ENCODE results near the gene SCAMP1. TPM values are rescaled to one million over a fixed set of nuclear protein-coding genes. Genes with fewer than 3 reads are reported as not detected.

SCAMP1 gene
- total and polyA plus RNA-seq, 2 of the 8 experiments (the other 6 are each of a cell fraction or from before 2014, with no cell fraction given): 18.6 to 55.9 TPM

DNA sequence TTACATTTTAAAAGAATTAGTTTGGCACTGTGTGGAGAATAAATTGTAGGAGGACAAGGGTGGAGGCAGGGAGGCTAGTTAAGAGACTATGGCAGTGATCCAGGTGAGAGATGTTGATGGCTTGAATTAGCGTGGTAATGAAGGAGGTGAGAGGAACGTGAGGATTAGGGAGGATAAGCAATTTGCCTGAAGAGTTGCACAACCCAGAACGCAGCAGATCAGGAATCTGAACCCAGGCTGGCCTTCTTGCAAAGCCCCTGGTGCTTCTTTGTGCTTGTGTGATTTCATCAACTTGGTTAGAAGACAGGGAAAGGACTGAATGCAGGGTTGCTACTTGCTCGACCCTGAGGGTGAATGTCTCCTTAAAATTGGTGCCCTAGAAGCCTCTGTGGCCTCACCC is 6.9 kb upstream of the SCAMP1 start:
- Histone ChIP-seq H3K9ac (replicated peaks in 1 of 4; ENCODE audit: extremely low read depth in 1 of 4, low read depth in 3 of 4, low read length in 3 of 4) (no peak overlapping the region), H2AFZ (ENCODE audit: low read length) (no peak overlapping the region), H3K4me2 (ENCODE audit: insufficient read depth in 1 of 2, low read depth in 2 of 2, low read length in 2 of 2) (no peak overlapping the region), H3K4me1 (replicated peaks in 1 of 4; ENCODE audit: control insufficient read depth in 3 of 4, insufficient read depth in 4 of 4, low read length in 3 of 4) (no peaks in the 10 kb centered on the region), H3K23me2 (ENCODE audit: low read depth, low read length) (no peaks in the 10 kb centered on the region; the same call in 1 of the 2 replicates), H3K14ac (ENCODE audit: insufficient read length) (no peak overlapping the region), H2BK15ac (ENCODE audit: low read length) (no peak overlapping the region), H3K23ac (ENCODE audit: insufficient read length) (no peak overlapping the region), H2BK12ac (ENCODE audit: low read depth, low read length) (no peak overlapping the region), H3K9me3 (ENCODE audit: insufficient read depth in 2 of 2, low read depth in 1 of 2, low read length in 1 of 2) (no peaks in the 10 kb centered on the region), H2BK120ac (replicated peaks; ENCODE audit: low read depth, low read length) (no peak overlapping the region), H3K4me3 (ENCODE audit: extremely low read depth in 1 of 4, insufficient read depth in 2 of 4, low read depth in 3 of 4, low read length in 4 of 4) (no peak overlapping the region), H4K5ac (ENCODE audit: insufficient read length, low read depth, low read length) (no peak overlapping the region), H2BK5ac (ENCODE audit: low read depth, low read length) (no peak overlapping the region), H3K27me3 (replicated peaks in 1 of 4; ENCODE audit: control insufficient read depth in 3 of 4, extremely low read depth in 1 of 4, insufficient read depth in 3 of 4, low read length in 3 of 4) (no peaks in the 10 kb centered on the region), H3K56ac (replicated peaks; ENCODE audit: insufficient read length, low read depth, low read length) (no peak overlapping the region), H2BK20ac (ENCODE audit: low read length) (no peak overlapping the region), H4K20me1 (replicated peaks in 1 of 2; ENCODE audit: control insufficient read depth in 1 of 2, insufficient read depth in 2 of 2, low read length in 2 of 2) (no peaks in the 10 kb centered on the region), H3K79me1 (ENCODE audit: low read depth, low read length) (no peaks in the 10 kb centered on the region), H4K8ac (ENCODE audit: extremely low read depth, insufficient read depth, low read length) (no peak overlapping the region), H2AK5ac (ENCODE audit: low read depth, low read length) (no peak overlapping the region), H3K79me2 (ENCODE audit: control insufficient read depth in 1 of 2, insufficient read depth in 2 of 2, low read length in 2 of 2) (no peaks in the 10 kb centered on the region), H3K18ac (ENCODE audit: extremely low read depth, low read length) (no peak overlapping the region), H4K91ac (replicated peaks; ENCODE audit: insufficient read length, low read length) (no peak overlapping the region), H3K27ac (ENCODE audit: low read depth, low read length) (no peak overlapping the region), H3K4ac (replicated peaks; ENCODE audit: insufficient read length, low read depth, low read length) (no peak overlapping the region), H3K36me3 (ENCODE audit: control insufficient read depth in 2 of 4, insufficient read depth in 4 of 4, low read length in 3 of 4) (peaks cover 0 to 6% (median 0%) of the 10 kb centered on the region in 4 experiments; a peak in 1 of 8 replicates)
- ChIA-PET POLR2A (ENCODE audit: partially characterized antibody) (no interaction called here), CTCF (ENCODE audit: partially characterized antibody) (no interaction called here)
- DNase-seq (ENCODE audit: low read depth in 1 of 2, low spot score in 2 of 2) (no peak), FAIRE-seq (no peak)
- WGBS, 2 experiments (ENCODE audit: extremely low coverage in 1 of 2, insufficient coverage in 1 of 2, insufficient read length in 1 of 2, insufficient replicate concordance in 2 of 2, low coverage in 1 of 2, low lambda C conversion rate in 2 of 2, missing lambda C conversion rate in 1 of 2): 76 to 100% methylated on average over 2 to 4 of the region's 4 CpGs
- TF ChIP-seq BRCA1 (IDR thresholded peaks at IDR 0.05; ENCODE audit: low read depth, low read length) (no peak), CEBPB (IDR thresholded peaks at IDR 0.05; ENCODE audit: low read depth, low read length) (peak; percentile 51; the same call in 1 of the 2 replicates)
